ENCODE measurements around the gene B9D1. TPM values are rescaled to one million over a fixed set of nuclear protein-coding genes. Genes with fewer than 3 reads are reported as not detected.

B9D1 gene
- total and polyA plus RNA-seq, 9 of the 15 experiments (the other 6 are each of a cell fraction or from before 2014, with no cell fraction given): 8.9 to 28.0 (median 17.9) TPM

DNA sequence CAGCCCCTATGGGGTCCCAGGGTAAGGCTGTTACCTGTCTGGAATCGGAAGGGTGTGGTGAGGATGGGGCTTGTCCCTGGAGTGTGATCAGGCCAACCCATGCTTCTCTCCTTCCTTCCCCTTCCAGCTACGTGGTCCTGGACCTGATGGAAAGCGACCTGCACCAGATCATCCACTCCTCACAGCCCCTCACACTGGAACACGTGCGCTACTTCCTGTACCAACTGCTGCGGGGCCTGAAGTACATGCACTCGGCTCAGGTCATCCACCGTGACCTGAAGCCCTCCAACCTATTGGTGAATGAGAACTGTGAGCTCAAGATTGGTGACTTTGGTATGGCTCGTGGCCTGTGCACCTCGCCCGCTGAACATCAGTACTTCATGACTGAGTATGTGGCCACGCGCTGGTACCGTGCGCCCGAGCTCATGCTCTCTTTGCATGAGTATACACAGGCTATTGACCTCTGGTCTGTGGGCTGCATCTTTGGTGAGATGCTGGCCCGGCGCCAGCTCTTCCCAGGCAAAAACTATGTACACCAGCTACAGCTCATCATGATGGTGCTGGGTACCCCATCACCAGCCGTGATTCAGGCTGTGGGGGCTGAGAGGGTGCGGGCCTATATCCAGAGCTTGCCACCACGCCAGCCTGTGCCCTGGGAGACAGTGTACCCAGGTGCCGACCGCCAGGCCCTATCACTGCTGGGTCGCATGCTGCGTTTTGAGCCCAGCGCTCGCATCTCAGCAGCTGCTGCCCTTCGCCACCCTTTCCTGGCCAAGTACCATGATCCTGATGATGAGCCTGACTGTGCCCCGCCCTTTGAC lies 18.2 kb upstream of the B9D1 start:
- H2AFZ ChIP-seq (ENCODE audit: low read depth, low read length): no peak overlapping the region
- POLR2A ChIA-PET: no interaction called here
- H3K4me1 ChIP-seq (replicated peaks in 1 of 2; ENCODE audit: control insufficient read depth in 2 of 2, insufficient read depth in 2 of 2, low read length in 2 of 2): peaks cover 3 to 27% of the 10 kb centered on the region in 2 experiments; a peak in 4 of 5 replicates
- no peak overlapping the region for H3K27ac ChIP-seq (ENCODE audit: extremely low read depth, low read depth, low read length)
- H3K9ac ChIP-seq (ENCODE audit: insufficient read depth in 1 of 2, low read depth in 2 of 2, low read length in 2 of 2): no peak overlapping the region
- CTCF ChIA-PET (ENCODE audit: low intra/inter-chr PET ratio): no interaction called here
- no TSS peak for BruUV-seq (replicated peaks)
- H3K4me2 ChIP-seq (ENCODE audit: insufficient read depth, low read length): no peak overlapping the region
- 92% methylated on average over 27 of the region's 29 CpGs for WGBS (ENCODE audit: insufficient coverage, low coverage, missing lambda C conversion rate)
- intact Hi-C loops (cut with micrococcal nuclease): no loop called here
- peaks cover 9% of the 10 kb centered on the region; the same call in 2 of the 3 replicates for H3K79me2 ChIP-seq (ENCODE audit: control insufficient read depth, insufficient read depth, low read length)
- ATAC-seq: no peak
- in situ Hi-C loops (cut with MboI): no loop called here
- no peaks in the 10 kb centered on the region for H3K9me3 ChIP-seq (replicated peaks; ENCODE audit: control insufficient read depth, insufficient read depth, low read depth, low read length)
- no peaks in the 10 kb centered on the region for H3K9me1 ChIP-seq (ENCODE audit: control insufficient read depth, insufficient read depth, low read length)
- no peaks in the 10 kb centered on the region; a peak in 1 of 5 replicates for H3K27me3 ChIP-seq (ENCODE audit: control insufficient read depth in 2 of 2, insufficient read depth in 2 of 2, low read length in 2 of 2)
- TF ChIP-seq NFIC (IDR thresholded peaks at IDR 0.05): peak; percentile 63
- TF ChIP-seq PHF21A (IDR thresholded peaks at IDR 0.05; ENCODE audit: borderline replicate concordance, low read depth): no peak
- no peak for DNase-seq (ENCODE audit: extremely low read depth in 1 of 4, low spot score in 3 of 4)
- no peak overlapping the region for H3K4me3 ChIP-seq
- H3K36me3 ChIP-seq (ENCODE audit: control insufficient read depth, insufficient read depth, low read length): peaks cover 21% of the 10 kb centered on the region; the same call in 2 of the 3 replicates
- no peaks in the 10 kb centered on the region for H4K20me1 ChIP-seq (replicated peaks; ENCODE audit: control insufficient read depth, insufficient read depth, low read length)
- no peak for FAIRE-seq

GRCh38 chr17:19379361-19380065 lies 17.0 kb upstream of the B9D1 start:
- FAIRE-seq (no peak), DNase-seq (ENCODE audit: extremely low read depth in 1 of 4, low spot score in 3 of 4) (no peak), ATAC-seq (no peak)
- intact Hi-C loops (cut with micrococcal nuclease): no loop called here
- TF ChIP-seq, protein P1, sequence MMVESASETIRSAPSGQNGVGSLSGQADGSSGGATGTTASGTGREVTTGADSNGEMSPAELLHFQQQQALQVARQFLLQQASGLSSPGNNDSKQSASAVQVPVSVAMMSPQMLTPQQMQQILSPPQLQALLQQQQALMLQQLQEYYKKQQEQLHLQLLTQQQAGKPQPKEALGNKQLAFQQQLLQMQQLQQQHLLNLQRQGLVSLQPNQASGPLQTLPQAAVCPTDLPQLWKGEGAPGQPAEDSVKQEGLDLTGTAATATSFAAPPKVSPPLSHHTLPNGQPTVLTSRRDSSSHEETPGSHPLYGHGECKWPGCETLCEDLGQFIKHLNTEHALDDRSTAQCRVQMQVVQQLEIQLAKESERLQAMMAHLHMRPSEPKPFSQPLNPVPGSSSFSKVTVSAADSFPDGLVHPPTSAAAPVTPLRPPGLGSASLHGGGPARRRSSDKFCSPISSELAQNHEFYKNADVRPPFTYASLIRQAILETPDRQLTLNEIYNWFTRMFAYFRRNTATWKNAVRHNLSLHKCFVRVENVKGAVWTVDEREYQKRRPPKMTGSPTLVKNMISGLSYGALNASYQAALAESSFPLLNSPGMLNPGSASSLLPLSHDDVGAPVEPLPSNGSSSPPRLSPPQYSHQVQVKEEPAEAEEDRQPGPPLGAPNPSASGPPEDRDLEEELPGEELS (CRISPR knock-in tag; IDR thresholded peaks at IDR 0.05; ENCODE audit: borderline replicate concordance): no peak
- TF ChIP-seq ZNF280B (CRISPR knock-in tag; IDR thresholded peaks at IDR 0.05) (no peak), ZFX (CRISPR knock-in tag; IDR thresholded peaks at IDR 0.05) (no peak), L3MBTL2 (IDR thresholded peaks at IDR 0.05) (no peak), ELF1 (tag; IDR thresholded peaks at IDR 0.05) (no peak), POLR3A (IDR thresholded peaks at IDR 0.05; ENCODE audit: borderline replicate concordance, extremely low read depth, insufficient read depth, insufficient read length) (no peak)
- Histone ChIP-seq H3K9me3 (replicated peaks; ENCODE audit: control insufficient read depth, insufficient read depth, low read depth, low read length) (no peaks in the 10 kb centered on the region), H4K20me1 (replicated peaks; ENCODE audit: control insufficient read depth, insufficient read depth, low read length) (no peaks in the 10 kb centered on the region), H3K27me3 (ENCODE audit: control insufficient read depth in 2 of 2, insufficient read depth in 2 of 2, low read length in 2 of 2) (no peaks in the 10 kb centered on the region; a peak in 1 of 5 replicates), H3K4me3 (peak overlapping the region; percentile 65; the same call in 1 of the 2 replicates), H3K4me1 (replicated peaks in 1 of 2; ENCODE audit: control insufficient read depth in 2 of 2, insufficient read depth in 2 of 2, low read length in 2 of 2) (peaks cover 2 to 18% of the 10 kb centered on the region in 2 experiments; a peak in 4 of 5 replicates), H3K79me2 (ENCODE audit: control insufficient read depth, insufficient read depth, low read length) (peaks cover 9% of the 10 kb centered on the region; the same call in 2 of the 3 replicates), H3K27ac (ENCODE audit: extremely low read depth, low read depth, low read length) (no peak overlapping the region), H3K36me3 (ENCODE audit: control insufficient read depth, insufficient read depth, low read length) (peaks cover 21% of the 10 kb centered on the region; the same call in 2 of the 3 replicates), H2AFZ (ENCODE audit: low read depth, low read length) (no peak overlapping the region), H3K9me1 (ENCODE audit: control insufficient read depth, insufficient read depth, low read length) (no peaks in the 10 kb centered on the region), H3K9ac (ENCODE audit: insufficient read depth in 1 of 2, low read depth in 2 of 2, low read length in 2 of 2) (peak overlapping the region; percentile 61 to 94; a peak in 2 of 4 replicates), H3K4me2 (ENCODE audit: insufficient read depth, low read length) (peak overlapping the region; percentile 81)
- ChIA-PET POLR2A (no interaction called here), CTCF (ENCODE audit: low intra/inter-chr PET ratio) (no interaction called here)
- in situ Hi-C loops (cut with MboI): no loop called here
- WGBS (ENCODE audit: insufficient coverage, low coverage, missing lambda C conversion rate): 79% methylated on average over 12 of the region's 13 CpGs
- TSS peak; percentile 39 for BruUV-seq (replicated peaks)

Measured in K562 (cell line).